HCT116 (cell line): ENCODE results near the gene FRMD4A.

Source experiments
- CTCF ChIP-seq, 3 experiments: fragments of 200-600 bp in 1 of 3; sonication (generic) in 1 of 3; IDR thresholded peaks in 2 of 3; conservative IDR thresholded peaks in 1 of 3; 2 replicates each; pipeline ENCODE4 v1.5.1; 2012 to 2017; ENCODE audit warnings: low read depth in 2 of 3, low read length in 2 of 3, antibody characterized with exemption in 1 of 3, borderline replicate concordance in 1 of 3, control low read depth in 1 of 3, mild to moderate bottlenecking in 1 of 3, mixed read lengths in 1 of 3, mixed run types in 1 of 3, moderate library complexity in 1 of 3; ENCODE audit not compliant: insufficient read depth in 1 of 3
- EZH2 ChIP-seq: fragments of 200-600 bp; sonication (generic); IDR thresholded peaks from 2 replicates; pipeline ENCODE4 v1.6.1; 2017; ENCODE audit warnings: antibody characterized with exemption, mixed run types
- MAX ChIP-seq: IDR thresholded peaks from 2 replicates; pipeline ENCODE4 v1.6.1; 2012
- POLR2A ChIP-seq: IDR thresholded peaks from 2 replicates; pipeline ENCODE4 v1.7.0; 2011; ENCODE audit warnings: borderline replicate concordance; ENCODE audit not compliant: insufficient read depth, insufficient read length; ENCODE audit errors: extremely low read depth
- POLR2AphosphoS5 ChIP-seq: IDR thresholded peaks from 2 replicates; pipeline ENCODE4 v1.6.1; 2011; ENCODE audit warnings: mild to moderate bottlenecking, low read depth, low read length, moderate library complexity
- RAD21 ChIP-seq: IDR thresholded peaks from 2 replicates; pipeline ENCODE4 v1.6.1; 2012; ENCODE audit warnings: low read depth, mild to moderate bottlenecking
- REST ChIP-seq: IDR thresholded peaks from 2 replicates; pipeline ENCODE4 v1.6.1; 2012; ENCODE audit warnings: low read depth
- TCF7L2 ChIP-seq: IDR thresholded peaks from 2 replicates; pipeline ENCODE4 v1.7.0; 2011; ENCODE audit warnings: borderline replicate concordance, inconsistent platforms; ENCODE audit not compliant: insufficient read depth, insufficient read length; ENCODE audit errors: extremely low read depth
- YY1 ChIP-seq: IDR thresholded peaks from 2 replicates; pipeline ENCODE4 v1.6.1; 2011; ENCODE audit warnings: low read length, low read depth, moderate library complexity, mild to moderate bottlenecking; ENCODE audit not compliant: insufficient replicate concordance; ENCODE audit errors: extremely low read depth
- TF ChIP-seq, protein P1 (sequence below): IDR thresholded peaks from 2 replicates; pipeline ENCODE4 v1.6.1; 2011; ENCODE audit warnings: mild to moderate bottlenecking, low read length, moderate library complexity; ENCODE audit not compliant: insufficient replicate concordance; ENCODE audit errors: extremely low read depth

DNA sequence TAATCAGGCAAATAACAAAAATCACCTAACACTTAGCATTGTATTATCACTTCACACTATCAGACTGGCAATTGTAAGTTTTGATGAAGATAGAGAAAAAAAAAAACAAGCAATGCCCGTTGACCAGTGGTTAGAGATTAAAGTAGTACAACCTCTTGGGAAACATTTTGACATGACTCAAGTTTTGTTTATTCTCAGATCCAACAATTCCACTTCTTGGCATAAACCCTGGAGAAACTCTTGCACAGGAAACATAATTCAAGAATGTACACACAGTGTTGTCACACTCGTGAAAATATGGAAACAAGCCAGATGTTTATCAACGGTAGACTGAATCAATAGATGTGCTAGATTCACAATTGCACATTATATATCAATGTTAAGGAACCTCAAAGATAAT lies 37.2 kb downstream of the FRMD4A start:
- TF ChIP-seq CTCF (IDR thresholded peaks at IDR 0.05 in 2 of 3, conservative IDR thresholded peaks at IDR 0.05 in 1 of 3; ENCODE audit: borderline replicate concordance in 1 of 3, insufficient read depth in 1 of 3, low read depth in 2 of 3, low read length in 2 of 3) (no peak), YY1 (no peak), EZH2 (no peak), POLR2A (no peak), POLR2AphosphoS5 (no peak), RAD21 (no peak), REST (no peak), MAX (no peak), TCF7L2 (no peak)
- TF ChIP-seq, protein P1, sequence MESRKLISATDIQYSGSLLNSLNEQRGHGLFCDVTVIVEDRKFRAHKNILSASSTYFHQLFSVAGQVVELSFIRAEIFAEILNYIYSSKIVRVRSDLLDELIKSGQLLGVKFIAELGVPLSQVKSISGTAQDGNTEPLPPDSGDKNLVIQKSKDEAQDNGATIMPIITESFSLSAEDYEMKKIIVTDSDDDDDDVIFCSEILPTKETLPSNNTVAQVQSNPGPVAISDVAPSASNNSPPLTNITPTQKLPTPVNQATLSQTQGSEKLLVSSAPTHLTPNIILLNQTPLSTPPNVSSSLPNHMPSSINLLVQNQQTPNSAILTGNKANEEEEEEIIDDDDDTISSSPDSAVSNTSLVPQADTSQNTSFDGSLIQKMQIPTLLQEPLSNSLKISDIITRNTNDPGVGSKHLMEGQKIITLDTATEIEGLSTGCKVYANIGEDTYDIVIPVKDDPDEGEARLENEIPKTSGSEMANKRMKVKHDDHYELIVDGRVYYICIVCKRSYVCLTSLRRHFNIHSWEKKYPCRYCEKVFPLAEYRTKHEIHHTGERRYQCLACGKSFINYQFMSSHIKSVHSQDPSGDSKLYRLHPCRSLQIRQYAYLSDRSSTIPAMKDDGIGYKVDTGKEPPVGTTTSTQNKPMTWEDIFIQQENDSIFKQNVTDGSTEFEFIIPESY = no peak
